HG02884 (cell line): ENCODE measurements around the gene PGBD2.
"Not testable (repeated sequence)": the region's sequence is repeated elsewhere in the genome, so short reads cannot be mapped to it uniquely, and the experiment has no call there.

ENCODE experiments used
- ATAC-seq: cut with Tn5 transposase; IDR thresholded peaks from one replicate; pipeline ENCODE4 v1.9.1; 2021; ENCODE audit warnings: mild to moderate bottlenecking, moderate library complexity; ENCODE audit not compliant: unreplicated experiment

The PGBD2 gene

DNA sequence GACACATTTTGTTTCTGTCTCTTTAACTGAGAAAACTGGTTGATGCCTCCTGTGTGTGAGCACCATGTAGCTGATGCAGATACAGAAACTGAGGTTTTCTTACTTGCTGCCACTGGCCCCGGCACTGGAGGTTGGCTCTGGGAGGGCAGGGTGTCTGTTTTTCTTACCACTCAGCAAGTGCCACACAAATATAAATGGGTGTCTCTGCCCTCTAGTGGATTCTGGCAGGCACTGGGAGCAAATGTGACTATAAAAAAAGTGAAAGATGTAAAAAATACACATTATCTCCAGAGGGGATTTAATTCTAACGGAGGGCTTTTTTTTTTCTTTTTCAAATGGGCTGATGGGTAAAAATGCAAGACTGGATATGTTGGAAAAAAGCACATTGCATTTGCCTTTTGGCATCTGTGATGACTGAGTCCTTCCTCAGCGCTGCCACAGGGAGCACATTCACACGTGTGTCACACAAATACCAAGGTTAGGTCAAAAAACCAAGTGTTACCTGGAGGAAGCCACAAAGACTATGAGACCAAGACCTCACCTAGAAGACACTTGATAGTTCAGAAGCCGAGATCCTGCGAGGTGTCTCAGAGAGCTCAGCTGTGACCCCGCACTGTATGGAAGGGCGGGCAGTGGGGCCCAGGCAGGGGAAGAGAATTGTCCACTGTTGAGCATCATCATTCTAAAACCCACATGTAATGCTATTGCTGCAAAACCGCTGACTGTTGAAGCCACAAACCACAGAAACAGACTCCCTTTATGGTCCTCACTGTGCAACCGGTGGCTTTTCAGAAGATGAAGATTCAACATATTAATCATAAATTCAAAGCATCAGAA, 18.9 kb downstream of the PGBD2 start:
- peak; percentile 71 for ATAC-seq

DNA sequence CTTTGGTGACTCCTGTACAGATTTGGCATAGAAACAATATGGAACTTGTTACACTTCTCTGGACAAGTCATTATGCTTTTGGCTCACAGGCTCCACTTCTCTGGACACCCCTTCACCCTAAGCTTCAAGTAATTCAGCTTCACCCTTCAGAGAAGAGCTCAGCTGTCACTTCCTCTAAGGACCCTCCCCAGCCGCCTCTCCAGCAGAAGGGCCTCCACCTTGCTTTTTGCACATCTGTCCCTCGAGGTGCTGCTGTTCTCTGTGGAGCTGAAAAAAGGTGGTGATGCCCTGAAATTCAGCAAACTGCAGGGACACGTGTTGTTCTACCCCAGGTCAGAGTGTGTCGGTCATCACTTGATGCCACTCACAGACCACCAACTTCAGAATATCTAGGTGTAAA, 19.8 kb downstream of the PGBD2 start:
- ATAC-seq = not testable (repeated sequence)

DNA sequence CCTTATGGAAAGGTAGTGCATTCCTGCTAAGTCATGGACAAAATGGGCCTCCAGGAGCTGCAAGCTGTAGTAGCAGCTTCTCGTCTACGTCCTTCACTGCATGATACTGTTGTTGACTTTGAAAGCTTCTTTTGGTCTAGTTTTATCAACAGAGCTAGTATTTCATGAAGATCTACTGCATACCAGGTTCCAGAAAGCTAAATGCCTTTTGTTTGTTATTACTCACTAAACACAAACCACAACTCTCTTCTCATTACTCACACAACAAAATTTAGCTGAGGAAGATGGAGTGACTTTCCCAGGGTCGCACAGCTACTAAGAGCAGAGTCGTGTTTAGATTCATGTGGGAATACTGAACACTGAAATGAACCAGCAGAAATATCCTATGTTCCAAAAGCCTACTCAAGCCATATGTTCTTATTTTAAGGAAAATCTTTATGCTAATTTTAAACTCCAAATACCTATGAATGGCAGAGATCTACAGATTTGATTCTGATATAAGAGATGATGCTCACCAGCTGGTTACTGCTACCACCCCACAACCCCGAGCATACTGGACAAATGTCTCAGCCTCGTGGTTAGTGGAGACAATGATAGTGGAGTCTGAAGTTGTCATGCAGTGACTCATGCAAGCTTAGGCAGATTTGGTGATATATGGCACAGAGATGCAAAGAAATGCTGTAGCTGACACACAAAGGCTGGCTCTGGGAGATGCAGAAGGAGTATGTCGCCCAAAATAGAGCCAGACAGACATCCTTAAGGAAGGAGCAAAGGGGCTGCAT, 20.6 kb downstream of the PGBD2 start:
- ATAC-seq = no peak

DNA sequence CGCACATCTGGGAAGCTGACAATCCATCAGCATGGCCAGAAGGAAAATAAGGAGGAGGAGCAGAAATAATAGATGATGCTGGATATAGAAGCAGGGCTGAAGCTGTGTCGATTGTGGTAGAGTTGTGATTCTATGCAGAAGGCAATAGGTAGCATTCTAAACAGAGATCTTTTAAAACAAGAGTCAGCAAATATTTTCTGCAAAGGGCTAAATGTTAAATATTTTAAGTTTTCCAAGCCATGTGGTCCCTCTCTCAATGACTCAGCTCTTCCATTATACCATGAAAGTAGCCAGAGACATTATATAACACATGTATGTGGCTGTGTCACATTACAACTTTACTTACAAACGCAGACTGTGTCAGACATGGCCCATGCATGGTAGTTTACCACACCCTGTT, 21.2 kb downstream of the PGBD2 start:
- ATAC-seq = not testable (repeated sequence)

DNA sequence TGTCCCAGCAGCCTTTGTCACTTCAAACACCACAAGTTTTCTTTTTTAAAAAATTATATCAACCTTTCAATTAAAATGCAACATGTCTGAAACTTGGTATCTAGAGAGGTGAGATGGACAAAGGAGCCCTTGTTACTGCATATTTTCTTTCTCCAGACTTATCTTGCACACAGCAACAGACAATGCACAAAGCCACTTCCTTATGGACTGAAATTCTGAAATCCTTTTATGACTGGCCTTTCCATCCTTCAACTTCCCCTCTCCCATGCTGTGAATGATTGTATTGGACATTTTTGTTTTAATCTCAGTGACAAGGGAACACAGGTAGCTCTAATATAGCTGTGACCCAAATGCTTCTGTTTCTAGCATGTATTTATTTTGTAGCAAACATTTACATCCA, 22.1 kb downstream of the PGBD2 start:
- not testable (repeated sequence) for ATAC-seq

DNA sequence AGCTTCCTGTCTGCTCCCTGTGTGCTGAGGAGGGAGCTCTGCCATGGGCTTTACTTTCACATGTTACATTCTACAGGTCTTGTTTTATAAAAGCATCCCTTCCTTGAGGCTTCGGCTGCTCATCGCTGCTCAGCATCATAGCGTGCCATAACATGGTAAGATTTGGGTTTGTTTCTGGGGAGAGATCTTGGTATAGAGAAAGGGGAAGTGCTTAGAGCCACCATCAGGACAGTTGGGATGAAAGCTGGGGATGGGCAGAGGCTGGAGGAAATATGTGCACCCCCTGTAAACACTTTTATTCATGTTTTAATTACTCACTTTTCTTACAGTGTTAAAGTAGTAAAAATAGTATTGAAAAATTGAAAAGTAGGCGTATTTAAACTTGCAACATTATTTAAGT, 24.0 kb downstream of the PGBD2 start:
- not testable (repeated sequence) for ATAC-seq

DNA sequence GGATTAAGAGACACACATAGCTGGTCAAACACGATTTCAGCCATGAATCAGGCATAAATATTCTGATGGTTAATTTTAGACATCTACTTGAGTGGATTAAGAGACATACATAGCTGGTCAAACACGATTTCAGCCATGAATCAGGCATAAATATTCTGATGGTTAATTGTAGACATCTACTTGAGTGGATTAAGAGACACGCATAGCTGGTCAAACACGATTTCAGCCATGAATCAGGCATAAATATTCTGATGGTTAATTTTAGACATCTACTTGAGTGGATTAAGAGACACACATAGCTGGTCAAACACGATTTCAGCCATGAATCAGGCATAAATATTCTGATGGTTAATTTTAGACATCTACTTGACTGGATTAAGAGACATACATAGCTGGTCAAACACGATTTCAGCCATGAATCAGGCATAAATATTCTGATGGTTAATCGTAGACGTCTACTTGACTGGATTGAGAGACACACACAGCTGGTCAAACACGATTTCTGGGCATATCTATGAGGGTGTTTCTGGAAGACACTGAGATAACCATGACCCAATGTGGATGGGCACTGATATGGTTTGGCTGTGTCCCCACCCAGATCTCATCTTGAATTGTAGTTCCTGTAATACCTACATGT, 32.3 kb downstream of the PGBD2 start:
- not testable (repeated sequence) for ATAC-seq

DNA sequence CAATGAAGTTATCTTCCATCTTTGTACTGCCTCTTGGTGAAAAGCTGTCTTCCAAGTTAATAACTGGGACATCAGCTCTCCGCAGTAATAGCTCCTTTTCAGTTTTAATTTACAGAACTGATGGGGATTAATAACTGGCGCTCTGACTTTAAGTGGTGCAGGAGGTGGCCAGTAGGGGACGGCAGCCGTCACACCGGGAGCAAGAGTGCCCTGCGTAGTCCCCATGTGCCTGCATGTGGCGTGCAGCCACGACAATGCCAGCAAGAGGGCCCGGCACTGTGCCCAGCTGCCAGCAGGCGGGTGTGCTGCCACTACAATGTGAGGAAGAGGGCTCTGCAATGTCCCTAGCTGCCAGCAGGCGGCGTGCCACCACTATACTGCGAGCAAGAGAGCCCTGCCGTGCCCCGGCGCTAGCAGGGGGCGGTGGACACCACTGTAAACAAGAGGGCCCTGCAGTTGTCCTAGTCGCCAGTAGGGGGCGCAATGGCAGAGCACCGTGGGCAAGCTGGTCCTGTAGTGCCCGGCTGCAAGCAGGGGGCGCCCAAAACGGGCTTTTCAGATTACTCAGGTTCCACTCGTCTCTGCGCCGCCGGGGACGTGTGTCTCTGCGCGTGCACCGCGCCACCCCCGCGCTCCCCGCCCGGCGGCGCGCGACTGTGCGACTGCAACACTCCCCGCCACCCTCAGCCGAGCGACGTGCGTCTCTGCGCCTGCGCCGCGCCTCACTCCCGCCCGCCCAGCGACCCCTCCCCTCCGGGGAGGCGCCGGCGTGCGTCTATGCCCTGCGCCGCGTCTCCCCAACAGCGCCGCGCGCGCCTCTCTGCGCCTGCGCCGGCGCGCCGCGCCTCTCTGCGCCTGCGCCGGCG, 38.3 kb downstream of the PGBD2 start:
- not testable (repeated sequence) for ATAC-seq

DNA sequence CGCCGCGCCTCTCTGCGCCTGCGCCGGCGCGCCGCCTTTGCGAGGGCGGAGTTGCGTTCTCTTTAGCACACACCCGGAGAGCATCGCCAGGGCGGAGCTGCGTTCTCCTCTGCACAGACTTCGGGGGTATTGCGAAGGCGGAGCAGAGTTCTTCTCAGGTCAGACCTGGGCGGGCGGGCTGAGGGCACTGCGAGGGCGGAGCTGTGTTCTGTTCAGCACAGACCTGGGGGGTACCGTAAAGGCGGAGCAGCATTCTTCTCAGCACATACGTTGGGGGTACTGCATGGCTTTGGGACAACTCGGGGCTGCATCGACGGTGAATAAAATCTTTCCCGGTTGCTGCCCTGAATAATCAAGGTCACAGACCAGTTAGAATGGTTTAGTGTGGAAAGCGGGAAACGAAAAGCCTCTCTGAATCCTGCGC, 39.0 kb downstream of the PGBD2 start:
- not testable (repeated sequence) for ATAC-seq

DNA sequence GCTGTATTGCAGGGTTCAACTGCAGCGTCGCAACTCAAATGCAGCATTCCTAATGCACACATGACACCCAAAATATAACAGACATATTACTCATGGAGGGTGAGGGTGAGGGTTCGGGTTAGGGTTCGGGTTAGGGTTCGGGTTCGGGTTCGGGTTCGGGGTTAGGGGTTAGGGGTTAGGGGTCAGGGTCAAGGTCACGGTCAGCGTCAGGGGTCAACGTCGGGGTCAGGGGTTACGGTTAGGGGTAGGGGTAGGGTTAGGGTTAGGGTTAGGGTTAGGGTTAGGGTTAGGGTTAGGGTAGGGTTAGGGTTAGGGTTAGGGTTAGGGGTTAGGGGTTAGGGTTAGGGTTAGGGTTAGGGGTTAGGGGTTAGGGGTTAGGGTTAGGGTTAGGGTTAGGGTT, 39.4 kb downstream of the PGBD2 start:
- ATAC-seq = not testable (repeated sequence)

DNA sequence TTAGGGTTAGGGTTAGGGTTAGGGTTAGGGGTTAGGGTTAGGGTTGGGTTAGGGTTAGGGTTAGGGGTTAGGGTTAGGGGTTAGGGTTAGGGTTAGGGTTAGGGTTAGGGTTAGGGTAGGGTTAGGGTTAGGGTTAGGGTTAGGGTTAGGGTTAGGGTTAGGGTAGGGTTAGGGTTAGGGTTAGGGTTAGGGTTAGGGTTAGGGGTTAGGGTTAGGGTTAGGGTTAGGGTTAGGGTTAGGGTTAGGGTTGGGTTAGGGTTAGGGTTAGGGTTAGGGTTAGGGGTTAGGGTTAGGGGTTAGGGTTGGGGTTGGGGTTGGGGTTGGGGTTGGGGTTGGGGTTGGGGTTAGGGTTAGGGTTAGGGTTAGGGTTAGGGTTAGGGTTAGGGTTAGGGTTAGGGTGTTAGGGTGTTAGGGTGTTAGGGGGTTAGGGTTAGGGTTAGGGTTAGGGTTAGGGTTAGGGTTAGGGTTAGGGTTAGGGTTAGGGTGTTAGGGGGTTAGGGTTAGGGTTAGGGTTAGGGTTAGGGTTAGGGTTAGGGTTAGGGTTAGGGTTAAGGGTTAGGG, 39.9 kb downstream of the PGBD2 start:
- not testable (repeated sequence) for ATAC-seq
